ENCODE measurements around the gene BTBD10.

GRCh38 chr11:13494051-13494450 is 31.0 kb upstream of the BTBD10 start:
- TF ChIP-seq CTCF (IDR thresholded peaks at IDR 0.05) (no peak), POLR2AphosphoS5 (IDR thresholded peaks at IDR 0.05) (no peak), POLR2A (IDR thresholded peaks at IDR 0.05) (no peak), EP300 (IDR thresholded peaks at IDR 0.05) (no peak)

Measured in suprapubic skin (tissue), 4 donors.